Spleen (tissue), 7 donors: ENCODE data around the gene GPBP1.

Experiments used
- CTCF ChIP-seq, 11 experiments: fragments of 200-600 bp in 7 of 11; fragments of 450-650 bp in 4 of 11; sonication (generic) in 4 of 11; IDR thresholded peaks in 8 of 11; conservative IDR thresholded peaks in 3 of 11; 1 replicate in 7 of 11; 2 replicates in 4 of 11; pipeline versions ENCODE4 v1.4.0 to v1.8.0; 2016 to 2021; ENCODE audit warnings: antibody characterized with exemption in 11 of 11, inconsistent platforms in 4 of 11, mild to moderate bottlenecking in 1 of 11
- POLR2AphosphoS5 ChIP-seq, 3 donors: sonication (generic); formaldehyde crosslinking; IDR thresholded peaks; one replicate each; pipeline ENCODE4 v1.5.1; 2017; ENCODE audit warnings: antibody characterized with exemption in 3 of 3
- donor health status: DM: no; HTN: no; CAD: no; lungs with moderate emphysema.
- donor health status: DM: no; HTN: no; CAD: no.
- donor health status: DM: no; HTN: no; CAD: no.

GRCh38 chr5:57307516-57307915 lies 133.7 kb downstream of the GPBP1 start:
- TF ChIP-seq POLR2AphosphoS5 (IDR thresholded peaks at IDR 0.05) (no peak), CTCF (IDR thresholded peaks at IDR 0.05 in 8 of 11, conservative IDR thresholded peaks at IDR 0.05 in 3 of 11) (no peak)
